ENCODE measurements around the gene RARB. TPM values are rescaled to one million over a fixed set of nuclear protein-coding genes. Genes with fewer than 3 reads are reported as not detected.

RARB gene
- total and polyA plus RNA-seq, 5 donors from 2014 or later: 0.12 to 0.20 TPM; not detected in 3

DNA sequence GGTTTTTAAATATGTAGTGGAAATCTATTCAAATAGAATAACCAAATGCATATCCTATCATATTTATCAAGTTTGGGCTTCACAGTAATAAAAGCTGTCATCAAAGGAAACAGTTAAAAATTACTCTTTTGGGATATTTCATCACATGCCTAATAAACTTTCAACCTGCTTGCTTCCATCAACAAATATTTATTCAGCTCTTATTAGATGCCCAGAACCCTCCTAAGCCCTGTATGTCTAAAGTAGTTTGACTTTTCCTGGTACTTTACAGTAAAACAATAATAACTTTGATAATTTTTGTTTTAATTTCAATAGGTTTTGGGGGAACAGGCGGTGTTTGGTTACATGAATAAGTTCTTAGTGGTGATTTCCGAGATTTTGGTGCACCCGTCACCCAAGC is 37.5 kb upstream of the RARB start:
- ATAC-seq (ENCODE audit: low read depth in 2 of 2) (no peak), DNase-seq (no peak)
- H3K27me3 Mint-ChIP-seq: no peaks in the 10 kb centered on the region
- Histone ChIP-seq H3K27ac (ENCODE audit: insufficient read depth, low read length, poor library complexity, severe bottlenecking) (no peak overlapping the region), H3K27me3 (ENCODE audit: control insufficient read depth, insufficient read depth, low read length) (no peaks in the 10 kb centered on the region), H3K9me3 (ENCODE audit: control insufficient read depth in 2 of 2, low read length in 2 of 2) (no peaks in the 10 kb centered on the region), H3K4me1 (ENCODE audit: control insufficient read depth, insufficient read depth, low read length, poor library complexity, severe bottlenecking) (no peaks in the 10 kb centered on the region), H3K36me3 (ENCODE audit: control insufficient read depth, insufficient read depth, low read length) (no peaks in the 10 kb centered on the region), H3K4me3 (ENCODE audit: low read depth, low read length) (no peak overlapping the region)
- no peaks in the 10 kb centered on the region for H3K36me3 Mint-ChIP-seq
- no peak overlapping the region for H3K4me3 Mint-ChIP-seq
- no peak overlapping the region for H3K27ac Mint-ChIP-seq
- H3K9me3 Mint-ChIP-seq: peaks cover 0 to 23% (median 7%) of the 10 kb centered on the region in 7 donors
- peaks cover 0 to 2% (median 0%) of the 10 kb centered on the region in 4 donors for H3K4me1 Mint-ChIP-seq

DNA sequence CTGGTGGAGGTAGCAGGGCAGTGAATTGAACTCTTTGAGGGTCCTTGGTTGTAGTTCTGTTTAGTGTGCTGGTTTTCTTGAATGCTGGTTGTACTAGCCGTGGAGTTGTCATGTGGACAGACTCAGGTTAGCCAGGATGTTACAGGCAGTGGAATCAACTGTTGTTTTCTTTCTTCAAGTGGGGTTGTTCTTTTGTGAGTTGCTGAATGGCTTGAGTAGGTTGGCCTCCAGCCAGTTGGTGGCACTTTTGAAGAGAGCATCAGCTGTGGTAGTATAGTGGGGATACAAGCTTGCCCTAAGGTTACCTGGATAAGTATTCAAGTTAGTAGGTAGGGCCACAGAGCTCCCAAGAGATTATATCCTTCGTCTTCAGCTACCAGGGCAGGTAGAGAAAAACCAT is 31.8 kb upstream of the RARB start:
- Histone ChIP-seq H3K4me1 (ENCODE audit: control insufficient read depth, insufficient read depth, low read length, poor library complexity, severe bottlenecking) (no peaks in the 10 kb centered on the region), H3K36me3 (ENCODE audit: control insufficient read depth, insufficient read depth, low read length) (no peaks in the 10 kb centered on the region), H3K9me3 (ENCODE audit: control insufficient read depth in 2 of 2, low read length in 2 of 2) (no peaks in the 10 kb centered on the region), H3K27me3 (ENCODE audit: control insufficient read depth, insufficient read depth, low read length) (no peaks in the 10 kb centered on the region), H3K4me3 (ENCODE audit: low read depth, low read length) (no peak overlapping the region), H3K27ac (ENCODE audit: insufficient read depth, low read length, poor library complexity, severe bottlenecking) (no peak overlapping the region)
- ATAC-seq (ENCODE audit: low read depth in 2 of 2): no peak
- no peak overlapping the region for H3K27ac Mint-ChIP-seq
- no peaks in the 10 kb centered on the region for H3K27me3 Mint-ChIP-seq
- H3K4me3 Mint-ChIP-seq: no peak overlapping the region
- H3K4me1 Mint-ChIP-seq: no peaks in the 10 kb centered on the region
- peaks cover 0 to 23% (median 9%) of the 10 kb centered on the region in 7 donors for H3K9me3 Mint-ChIP-seq
- no peaks in the 10 kb centered on the region for H3K36me3 Mint-ChIP-seq
- no peak for DNase-seq

DNA sequence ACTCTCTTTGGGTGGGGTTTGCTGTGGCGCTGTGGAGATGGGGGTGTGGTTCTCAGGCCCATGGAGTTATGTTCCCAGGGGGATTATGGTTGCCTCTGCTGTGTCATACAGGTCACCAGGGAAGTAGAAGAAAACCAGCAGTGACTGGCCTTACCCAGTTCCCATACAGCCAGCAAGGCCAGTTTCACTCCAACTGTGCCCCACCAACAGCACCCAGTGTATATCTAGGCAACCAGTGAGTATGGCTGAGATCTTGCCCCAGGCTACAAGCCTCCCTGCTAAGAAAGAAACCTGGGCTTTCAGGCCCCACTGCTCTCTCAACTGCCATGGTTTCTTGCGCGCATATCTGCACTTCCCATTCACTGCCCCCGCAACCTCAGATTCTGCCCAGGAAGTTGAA is 31.4 kb upstream of the RARB start:
- no peak overlapping the region for H3K4me3 ChIP-seq (ENCODE audit: low read depth, low read length)
- Mint-ChIP-seq H3K36me3 (no peaks in the 10 kb centered on the region), H3K4me1 (no peaks in the 10 kb centered on the region), H3K27me3 (no peaks in the 10 kb centered on the region), H3K9me3 (peaks cover 0 to 21% (median 12%) of the 10 kb centered on the region in 7 donors), H3K27ac (no peak overlapping the region), H3K4me3 (no peak overlapping the region)
- DNase-seq: no peak
- no peaks in the 10 kb centered on the region for H3K4me1 ChIP-seq (ENCODE audit: control insufficient read depth, insufficient read depth, low read length, poor library complexity, severe bottlenecking)
- no peaks in the 10 kb centered on the region for H3K36me3 ChIP-seq (ENCODE audit: control insufficient read depth, insufficient read depth, low read length)
- H3K27ac ChIP-seq (ENCODE audit: insufficient read depth, low read length, poor library complexity, severe bottlenecking): no peak overlapping the region
- H3K27me3 ChIP-seq (ENCODE audit: control insufficient read depth, insufficient read depth, low read length): no peaks in the 10 kb centered on the region
- H3K9me3 ChIP-seq (ENCODE audit: control insufficient read depth in 2 of 2, low read length in 2 of 2): no peaks in the 10 kb centered on the region
- ATAC-seq (ENCODE audit: low read depth in 2 of 2): no peak

DNA sequence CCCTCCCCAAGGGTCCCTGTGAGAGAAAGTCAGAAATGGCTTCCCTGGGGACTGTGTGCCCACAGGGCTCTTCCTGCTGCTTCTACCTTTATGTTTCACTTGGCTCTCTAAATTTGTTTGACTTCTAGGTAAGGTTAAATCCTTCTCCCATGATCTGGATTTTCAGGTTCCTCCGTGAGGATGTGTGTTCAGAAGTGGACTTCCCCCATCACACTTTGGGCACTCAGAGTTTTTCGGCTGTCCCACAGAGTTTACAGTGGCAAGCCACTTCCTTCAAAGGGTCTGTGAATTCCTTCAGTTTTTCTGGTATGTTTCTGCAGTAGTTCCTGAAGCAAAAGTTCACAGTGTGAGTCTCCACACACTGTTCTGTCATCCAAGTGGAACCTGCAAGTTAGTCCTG is 30.9 kb upstream of the RARB start:
- H3K36me3 Mint-ChIP-seq: no peaks in the 10 kb centered on the region
- H3K4me1 Mint-ChIP-seq: no peaks in the 10 kb centered on the region
- no peak overlapping the region for H3K27ac ChIP-seq (ENCODE audit: insufficient read depth, low read length, poor library complexity, severe bottlenecking)
- no peaks in the 10 kb centered on the region for H3K9me3 ChIP-seq (ENCODE audit: control insufficient read depth in 2 of 2, low read length in 2 of 2)
- H3K27me3 Mint-ChIP-seq: no peaks in the 10 kb centered on the region
- H3K4me3 ChIP-seq (ENCODE audit: low read depth, low read length): no peak overlapping the region
- H3K4me1 ChIP-seq (ENCODE audit: control insufficient read depth, insufficient read depth, low read length, poor library complexity, severe bottlenecking): no peaks in the 10 kb centered on the region
- H3K4me3 Mint-ChIP-seq: no peak overlapping the region
- no peak overlapping the region for H3K27ac Mint-ChIP-seq
- ATAC-seq (ENCODE audit: low read depth in 2 of 2) (no peak), DNase-seq (no peak)
- H3K27me3 ChIP-seq (ENCODE audit: control insufficient read depth, insufficient read depth, low read length): no peaks in the 10 kb centered on the region
- H3K9me3 Mint-ChIP-seq: peaks cover 0 to 17% (median 10%) of the 10 kb centered on the region in 7 donors
- no peaks in the 10 kb centered on the region for H3K36me3 ChIP-seq (ENCODE audit: control insufficient read depth, insufficient read depth, low read length)

DNA sequence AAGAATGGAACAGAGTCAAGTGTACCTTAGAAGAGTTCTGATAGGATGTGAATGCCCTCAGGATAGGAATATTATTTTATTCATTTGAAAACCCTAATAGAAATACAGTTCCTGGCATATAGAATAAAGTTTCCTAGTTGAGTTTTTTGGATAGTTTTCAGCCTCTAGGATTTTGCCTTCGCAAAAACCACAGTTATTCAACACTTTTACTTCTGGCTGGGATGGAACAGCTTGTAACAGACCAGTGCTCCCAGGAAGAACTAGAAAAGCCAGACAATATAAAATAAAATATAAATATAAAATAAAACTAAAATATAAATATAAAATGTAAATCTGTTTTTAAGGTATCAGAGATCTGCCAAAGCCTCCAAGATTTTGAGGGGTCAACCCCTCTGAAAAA is 27.5 kb upstream of the RARB start:
- Mint-ChIP-seq H3K4me1 (no peaks in the 10 kb centered on the region), H3K9me3 (peaks cover 0 to 11% (median 4%) of the 10 kb centered on the region in 7 donors), H3K36me3 (no peaks in the 10 kb centered on the region), H3K27me3 (no peaks in the 10 kb centered on the region), H3K27ac (no peak overlapping the region), H3K4me3 (no peak overlapping the region)
- Histone ChIP-seq H3K4me3 (ENCODE audit: low read depth, low read length) (no peak overlapping the region), H3K4me1 (ENCODE audit: control insufficient read depth, insufficient read depth, low read length, poor library complexity, severe bottlenecking) (no peaks in the 10 kb centered on the region), H3K9me3 (ENCODE audit: control insufficient read depth in 2 of 2, low read length in 2 of 2) (no peaks in the 10 kb centered on the region), H3K27me3 (ENCODE audit: control insufficient read depth, insufficient read depth, low read length) (no peaks in the 10 kb centered on the region), H3K36me3 (ENCODE audit: control insufficient read depth, insufficient read depth, low read length) (no peaks in the 10 kb centered on the region), H3K27ac (ENCODE audit: insufficient read depth, low read length, poor library complexity, severe bottlenecking) (no peak overlapping the region)
- DNase-seq (no peak), ATAC-seq (ENCODE audit: low read depth in 2 of 2) (no peak)

DNA sequence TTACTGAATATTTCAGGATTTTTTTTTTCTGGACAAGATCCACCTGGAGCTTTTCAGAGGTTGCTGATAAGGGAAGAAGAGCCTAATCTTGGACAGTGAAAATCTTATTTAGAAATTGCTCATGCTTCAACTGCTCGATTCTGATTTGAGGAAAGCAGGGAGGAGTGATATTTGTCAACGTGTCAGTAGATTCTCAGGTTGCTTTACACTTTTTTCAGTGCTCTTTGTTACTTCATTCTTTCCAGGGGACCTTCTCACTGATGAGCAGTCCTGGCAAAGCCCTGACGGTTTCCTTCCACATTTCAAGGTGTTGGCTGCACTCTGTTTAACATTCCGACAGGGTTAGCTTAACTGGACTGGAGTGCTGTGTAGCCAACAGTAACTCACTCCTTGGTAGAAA is 24.1 kb upstream of the RARB start:
- no peak overlapping the region for H3K4me3 Mint-ChIP-seq
- no peaks in the 10 kb centered on the region for H3K4me1 Mint-ChIP-seq
- H3K36me3 ChIP-seq (ENCODE audit: control insufficient read depth, insufficient read depth, low read length): no peaks in the 10 kb centered on the region

DNA sequence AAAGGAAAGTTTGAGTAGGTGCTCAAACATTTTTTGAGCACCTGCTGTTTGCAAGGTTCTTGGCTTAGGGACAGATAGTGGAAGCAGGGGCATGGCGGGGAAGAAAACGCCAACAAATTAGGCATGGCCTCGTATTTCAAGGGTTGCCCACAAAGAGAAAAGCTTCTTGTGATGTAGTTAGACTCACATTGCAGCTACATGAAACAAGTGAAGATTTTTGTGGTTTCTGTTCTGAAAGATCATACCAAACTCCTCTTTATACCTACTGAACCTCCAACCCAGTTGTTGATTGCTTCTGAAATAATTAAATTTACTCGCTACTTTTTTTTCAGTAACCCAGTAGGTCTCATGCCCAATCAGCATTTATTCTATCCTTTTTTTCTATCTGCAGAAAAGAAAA is 23.5 kb upstream of the RARB start:
- Histone ChIP-seq H3K9me3 (ENCODE audit: control insufficient read depth in 2 of 2, low read length in 2 of 2) (no peaks in the 10 kb centered on the region), H3K27me3 (ENCODE audit: control insufficient read depth, insufficient read depth, low read length) (no peaks in the 10 kb centered on the region), H3K36me3 (ENCODE audit: control insufficient read depth, insufficient read depth, low read length) (no peaks in the 10 kb centered on the region), H3K27ac (ENCODE audit: insufficient read depth, low read length, poor library complexity, severe bottlenecking) (no peak overlapping the region), H3K4me1 (ENCODE audit: control insufficient read depth, insufficient read depth, low read length, poor library complexity, severe bottlenecking) (no peaks in the 10 kb centered on the region), H3K4me3 (ENCODE audit: low read depth, low read length) (no peak overlapping the region)
- H3K27ac Mint-ChIP-seq: no peak overlapping the region
- no peaks in the 10 kb centered on the region for H3K4me1 Mint-ChIP-seq
- H3K27me3 Mint-ChIP-seq: no peaks in the 10 kb centered on the region
- ATAC-seq (ENCODE audit: low read depth in 2 of 2): no peak
- no peak for DNase-seq
- H3K9me3 Mint-ChIP-seq: peaks cover 4 to 10% (median 5%) of the 10 kb centered on the region in 7 donors
- H3K4me3 Mint-ChIP-seq: no peak overlapping the region
- H3K36me3 Mint-ChIP-seq: no peaks in the 10 kb centered on the region

More for the DNA sequence above, 24.1 kb upstream of the RARB start:
- DNase-seq (no peak), ATAC-seq (ENCODE audit: low read depth in 2 of 2) (no peak)
- H3K9me3 ChIP-seq (ENCODE audit: control insufficient read depth in 2 of 2, low read length in 2 of 2): no peaks in the 10 kb centered on the region
- Mint-ChIP-seq H3K27ac (no peak overlapping the region), H3K36me3 (no peaks in the 10 kb centered on the region), H3K9me3 (peaks cover 4 to 10% (median 5%) of the 10 kb centered on the region in 7 donors), H3K27me3 (no peaks in the 10 kb centered on the region)
- no peaks in the 10 kb centered on the region for H3K4me1 ChIP-seq (ENCODE audit: control insufficient read depth, insufficient read depth, low read length, poor library complexity, severe bottlenecking)
- no peak overlapping the region for H3K4me3 ChIP-seq (ENCODE audit: low read depth, low read length)
- H3K27ac ChIP-seq (ENCODE audit: insufficient read depth, low read length, poor library complexity, severe bottlenecking): no peak overlapping the region
- H3K27me3 ChIP-seq (ENCODE audit: control insufficient read depth, insufficient read depth, low read length): no peaks in the 10 kb centered on the region

DNA sequence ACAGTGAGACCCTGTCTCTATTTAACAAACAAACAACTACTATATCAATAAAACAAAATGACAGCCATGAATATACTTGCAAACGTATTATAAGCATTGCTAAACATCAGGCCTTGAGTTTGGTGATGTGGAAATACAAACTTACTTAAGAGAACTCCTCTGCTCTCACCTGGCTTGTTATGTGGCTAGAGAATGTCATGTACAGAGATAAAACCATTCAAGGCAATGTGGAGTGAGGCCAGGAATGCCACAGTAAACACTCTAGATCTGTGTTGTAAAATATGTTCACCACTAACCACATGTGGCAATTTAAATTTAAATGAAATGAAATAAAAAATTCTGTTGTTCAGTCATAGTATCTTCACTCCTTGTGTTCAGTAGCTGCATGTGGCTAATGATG is 22.7 kb upstream of the RARB start:
- Histone ChIP-seq H3K9me3 (ENCODE audit: control insufficient read depth in 2 of 2, low read length in 2 of 2) (no peaks in the 10 kb centered on the region), H3K27ac (ENCODE audit: insufficient read depth, low read length, poor library complexity, severe bottlenecking) (no peak overlapping the region), H3K4me3 (ENCODE audit: low read depth, low read length) (no peak overlapping the region), H3K27me3 (ENCODE audit: control insufficient read depth, insufficient read depth, low read length) (no peaks in the 10 kb centered on the region), H3K4me1 (ENCODE audit: control insufficient read depth, insufficient read depth, low read length, poor library complexity, severe bottlenecking) (no peaks in the 10 kb centered on the region), H3K36me3 (ENCODE audit: control insufficient read depth, insufficient read depth, low read length) (no peaks in the 10 kb centered on the region)
- H3K4me1 Mint-ChIP-seq: no peaks in the 10 kb centered on the region
- no peak for ATAC-seq (ENCODE audit: low read depth in 2 of 2)
- peaks cover 4 to 10% (median 5%) of the 10 kb centered on the region in 7 donors for H3K9me3 Mint-ChIP-seq
- no peak overlapping the region for H3K4me3 Mint-ChIP-seq
- H3K27ac Mint-ChIP-seq: no peak overlapping the region
- no peaks in the 10 kb centered on the region for H3K36me3 Mint-ChIP-seq
- no peak for DNase-seq
- H3K27me3 Mint-ChIP-seq: no peaks in the 10 kb centered on the region

Measured in CD4-positive, CD25-positive, alpha-beta regulatory T cell (primary cell).